Esophagus muscularis mucosa (tissue), 4 donors: ENCODE results near the gene PIK3R2. TPM values are rescaled to one million over a fixed set of nuclear protein-coding genes. Genes with fewer than 3 reads are reported as not detected.

Source experiments
- DNase-seq: peaks from one replicate; pipeline ENCODE4 v3.0.0-alpha.2; 2017; ENCODE audit errors: extremely low spot score
- H3K27ac ChIP-seq, 4 donors: fragments of 200-600 bp; sonication (generic); replicated peaks in 1 of 4; 1 replicate in 3 of 4; 2 replicates in 1 of 4; pipeline ENCODE4 v1.5.1; 2016 to 2019; ENCODE audit warnings: mild to moderate bottlenecking in 1 of 4
- H3K27me3 ChIP-seq, 4 donors: fragments of 200-600 bp; sonication (generic); one replicate each; pipeline versions ENCODE4 v1.5.1 to v1.6.0; 2016 to 2019
- H3K36me3 ChIP-seq, 4 donors: fragments of 200-600 bp; sonication (generic); one replicate each; pipeline ENCODE4 v1.5.1; 2016 to 2019
- H3K4me1 ChIP-seq, 4 donors: fragments of 200-600 bp; sonication (generic); one replicate each; pipeline ENCODE4 v1.5.1; 2016 to 2019
- H3K4me3 ChIP-seq, 4 donors: fragments of 200-600 bp; sonication (generic); 1 replicate in 2 of 4; 2 replicates in 2 of 4; pipeline ENCODE4 v1.5.1; 2016 to 2019; ENCODE audit warnings: mild to moderate bottlenecking in 4 of 4, moderate library complexity in 1 of 4
- H3K9me3 ChIP-seq, 4 donors: fragments of 200-600 bp; sonication (generic); 1 replicate in 3 of 4; 2 replicates in 1 of 4; pipeline ENCODE4 v1.5.1; 2016 to 2019
- CTCF ChIP-seq, 3 experiments: fragments of 200-600 bp in 2 of 3; fragments of 450-650 bp in 1 of 3; sonication (generic) in 2 of 3; IDR thresholded peaks; one replicate each; pipeline ENCODE4 v1.5.1; 2017 to 2019; ENCODE audit warnings: antibody characterized with exemption in 3 of 3, mild to moderate bottlenecking in 2 of 3, moderate library complexity in 1 of 3
- EP300 ChIP-seq: sonication (generic); formaldehyde crosslinking; IDR thresholded peaks from one replicate; pipeline ENCODE4 v1.6.1; 2017; ENCODE audit warnings: antibody characterized with exemption
- POLR2A ChIP-seq: fragments of 450-650 bp; IDR thresholded peaks from one replicate; pipeline ENCODE4 v1.6.1; 2017; ENCODE audit warnings: antibody characterized with exemption, moderate library complexity, mild to moderate bottlenecking, low read depth
- POLR2AphosphoS5 ChIP-seq, 2 donors: sonication (generic); formaldehyde crosslinking; IDR thresholded peaks; one replicate each; pipeline ENCODE4 v1.6.1; 2017; ENCODE audit warnings: antibody characterized with exemption in 2 of 2
- WGBS: methylation state at CpG from one replicate; pipeline ENCODE4 v1.1.5; 2018; 5-methylcytosine and 5-hydroxymethylcytosine counted together
- intact Hi-C: fragments of 100-400 bp; cut with DNase I; formaldehyde crosslinking; loops from one replicate; pipeline ENCODE4 v1.15.1; 2023
- total RNA-seq, 4 donors: library from RNA; depleted of rRNA; stranded (reverse); fragments of >200 nt; gene quantifications; one replicate each; pipeline versions ENCODE4 v1.1.0 to v1.2.1, GENCODE V29; 2016

The PIK3R2 gene
- total RNA-seq, 4 donors from 2014 or later, result 4.2 to 32.2 (median 19.4) TPM

GRCh38 chr19:18128805-18129204, 24.2 kb upstream of the PIK3R2 start:
- Histone ChIP-seq H3K36me3 (peaks cover 17 to 84% (median 53%) of the 10 kb centered on the region in 4 donors), H3K27ac (no peak overlapping the region), H3K4me1 (peaks cover 0 to 3% (median 0%) of the 10 kb centered on the region in 4 donors), H3K4me3 (no peak overlapping the region), H3K27me3 (no peaks in the 10 kb centered on the region), H3K9me3 (no peaks in the 10 kb centered on the region)
- intact Hi-C loops, result no loop called here
- no peak for TF ChIP-seq EP300
- TF ChIP-seq POLR2AphosphoS5 (IDR thresholded peaks at IDR 0.05), result no peak
- TF ChIP-seq CTCF (IDR thresholded peaks at IDR 0.05), result no peak
- TF ChIP-seq POLR2A, result no peak
- DNase-seq, result no peak
- 96% methylated on average over 12 of the region's 12 CpGs for WGBS

- H3K9me3 ChIP-seq, result no peaks in the 10 kb centered on the region
- 96% methylated on average over 11 of the region's 21 CpGs for WGBS
These were observed 22.3 kb upstream of the PIK3R2 start for GRCh38 chr19:18130523-18131242.

GRCh38 chr19:18131841-18132596, 20.9 kb upstream of the PIK3R2 start:
- no peak for TF ChIP-seq POLR2AphosphoS5 (IDR thresholded peaks at IDR 0.05)
- no peak for TF ChIP-seq EP300
- no peak for TF ChIP-seq POLR2A
- TF ChIP-seq CTCF (IDR thresholded peaks at IDR 0.05), result no peak
- no peak overlapping the region for H3K27ac ChIP-seq
- H3K4me3 ChIP-seq, result no peak overlapping the region
- WGBS, result 90% methylated on average over 22 of the region's 31 CpGs
- intact Hi-C loops, result no loop called here
- H3K9me3 ChIP-seq, result no peaks in the 10 kb centered on the region
- no peaks in the 10 kb centered on the region for H3K27me3 ChIP-seq
- no peaks in the 10 kb centered on the region for H3K4me1 ChIP-seq
- DNase-seq, result no peak
- H3K36me3 ChIP-seq, result peaks cover 24 to 89% (median 60%) of the 10 kb centered on the region in 4 donors

More at GRCh38 chr19:18130523-18131242, 22.3 kb upstream of the PIK3R2 start:
- TF ChIP-seq CTCF (IDR thresholded peaks at IDR 0.05) (no peak), EP300 (no peak), POLR2AphosphoS5 (IDR thresholded peaks at IDR 0.05) (no peak), POLR2A (no peak)
- DNase-seq, result no peak
- Histone ChIP-seq H3K36me3 (peaks cover 24 to 84% (median 55%) of the 10 kb centered on the region in 4 donors), H3K4me3 (no peak overlapping the region), H3K4me1 (no peaks in the 10 kb centered on the region), H3K27ac (no peak overlapping the region), H3K27me3 (no peaks in the 10 kb centered on the region)
- intact Hi-C loops, result no loop called here

- no peak for DNase-seq
- Histone ChIP-seq H3K36me3 (peaks cover 15 to 88% (median 59%) of the 10 kb centered on the region in 4 donors), H3K4me3 (no peak overlapping the region), H3K27me3 (no peaks in the 10 kb centered on the region), H3K9me3 (no peaks in the 10 kb centered on the region), H3K4me1 (no peaks in the 10 kb centered on the region), H3K27ac (no peak overlapping the region)
- TF ChIP-seq EP300, result no peak
- TF ChIP-seq POLR2AphosphoS5 (IDR thresholded peaks at IDR 0.05), result no peak
- TF ChIP-seq POLR2A, result no peak
- no peak for TF ChIP-seq CTCF (IDR thresholded peaks at IDR 0.05)
- intact Hi-C loops, result no loop called here
- WGBS, result 96% methylated on average over 18 of the region's 18 CpGs
These were observed 17.0 kb upstream of the PIK3R2 start for GRCh38 chr19:18135712-18136584.
